OCI-LY7 (cell line): ENCODE data around the gene INPP5F. TPM values are rescaled to one million over a fixed set of nuclear protein-coding genes. Genes with fewer than 3 reads are reported as not detected.

Experiments used
- BruUV-seq: library from RNA; stranded (reverse); fragments of 400-500 nt; replicated peaks from 2 replicates; lab custom pipeline; 2021; lab: Mats Ljungman, UMichigan
- CTCF ChIA-PET: fragments of 300-600 bp; sonication (Branson Sonifier 250); formaldehyde crosslinking; loops from one replicate; lab custom pipeline; 2022; ENCODE audit warnings: antibody characterized with exemption; ENCODE audit not compliant: unreplicated experiment; lab: Charles Lee
- POLR2A ChIA-PET: fragments of 300-600 bp; sonication (Branson Sonifier 250); formaldehyde crosslinking; loops from one replicate; lab custom pipeline; 2022; ENCODE audit warnings: antibody characterized with exemption; lab: Charles Lee
- DNase-seq: peaks from one replicate; pipeline ENCODE4 v3.0.0-alpha.2; 2015; ENCODE audit warnings: low spot score
- H2AFZ ChIP-seq: fragments of 200-600 bp; sonication (generic), shearing (Covaris generic); 2 replicates; pipeline ENCODE4 v1.6.1; 2014; ENCODE audit warnings: mild to moderate bottlenecking, antibody characterized with exemption, low read length, moderate library complexity
- H3K27ac ChIP-seq: fragments of 200-600 bp; sonication (generic); 2 replicates; pipeline ENCODE4 v1.5.1; 2014; ENCODE audit warnings: mixed run types, low read depth, mild to moderate bottlenecking, moderate library complexity, low read length, inconsistent platforms; ENCODE audit not compliant: poor library complexity, severe bottlenecking
- H3K36me3 ChIP-seq: fragments of 200-600 bp; sonication (generic); 2 replicates; pipeline ENCODE4 v1.6.1; 2014; ENCODE audit warnings: mild to moderate bottlenecking, antibody characterized with exemption, low read length, moderate library complexity, mixed read lengths; ENCODE audit not compliant: insufficient read depth
- H3K4me1 ChIP-seq: fragments of 200-600 bp; sonication (generic); 2 replicates; pipeline ENCODE4 v1.5.1; 2014; ENCODE audit warnings: mild to moderate bottlenecking, low read length; ENCODE audit not compliant: insufficient read depth, poor library complexity, severe bottlenecking
- H3K4me2 ChIP-seq: fragments of 200-600 bp; sonication (generic); 2 replicates; pipeline ENCODE4 v1.6.1; 2014; ENCODE audit warnings: mild to moderate bottlenecking, low read length
- H3K4me3 ChIP-seq: fragments of 200-600 bp; sonication (generic); 2 replicates; pipeline ENCODE4 v1.5.1; 2014; ENCODE audit warnings: mild to moderate bottlenecking, low read depth, low read length; ENCODE audit not compliant: poor library complexity, severe bottlenecking
- H3K79me2 ChIP-seq: fragments of 200-600 bp; sonication (generic); 2 replicates; pipeline ENCODE4 v1.6.1; 2016; ENCODE audit warnings: low read depth, mild to moderate bottlenecking, low read length, moderate library complexity, mixed read lengths; ENCODE audit not compliant: insufficient read depth
- H3K9me2 ChIP-seq: fragments of 200-600 bp; sonication (generic); 2 replicates; pipeline ENCODE4 v1.6.1; 2016; ENCODE audit warnings: mild to moderate bottlenecking, low read length, mixed read lengths; ENCODE audit not compliant: insufficient read depth
- H3K9me3 ChIP-seq: fragments of 200-600 bp; sonication (generic); 2 replicates; pipeline ENCODE4 v1.6.1; 2014; ENCODE audit warnings: mild to moderate bottlenecking, mixed run types, low read length, mixed read lengths
- H4K20me1 ChIP-seq: fragments of 200-600 bp; sonication (generic); 2 replicates; pipeline ENCODE4 v1.6.1; 2014; ENCODE audit warnings: mild to moderate bottlenecking, antibody characterized with exemption, low read length, moderate library complexity, mixed read lengths; ENCODE audit not compliant: insufficient read depth
- EZH2phosphoT487 ChIP-seq: fragments of 200-600 bp; sonication (generic); IDR thresholded peaks from 2 replicates; pipeline ENCODE4 v1.6.1; 2018; ENCODE audit warnings: low read depth, borderline replicate concordance, mild to moderate bottlenecking, mixed run types, antibody characterized with exemption, low read length, moderate library complexity, mixed read lengths
- intact Hi-C: fragments of 100-400 bp; cut with micrococcal nuclease; formaldehyde crosslinking; loops from one replicate; pipeline ENCODE4 v1.10.0; 2022; ENCODE audit not compliant: unreplicated experiment
- total RNA-seq, 2 experiments: library from RNA; depleted of rRNA in 1 of 2; stranded (reverse); fragments of >200 nt in 1 of 2; shearing (Covaris generic) in 1 of 2; gene quantifications; 2 replicates each; pipeline ENCODE4 v1.2.3, GENCODE V29; 2014 to 2022
- TF ChIP-seq, protein P1 (sequence below): fragments of 200-600 bp; sonication (generic); conservative IDR thresholded peaks from 2 replicates; pipeline ENCODE4 v1.5.1; 2014; ENCODE audit warnings: mild to moderate bottlenecking, antibody characterized with exemption, low read length, moderate library complexity, mixed read lengths

INPP5F gene
- total RNA-seq, 2 experiments from 2014 or later, result 6.2 to 12.8 TPM

DNA sequence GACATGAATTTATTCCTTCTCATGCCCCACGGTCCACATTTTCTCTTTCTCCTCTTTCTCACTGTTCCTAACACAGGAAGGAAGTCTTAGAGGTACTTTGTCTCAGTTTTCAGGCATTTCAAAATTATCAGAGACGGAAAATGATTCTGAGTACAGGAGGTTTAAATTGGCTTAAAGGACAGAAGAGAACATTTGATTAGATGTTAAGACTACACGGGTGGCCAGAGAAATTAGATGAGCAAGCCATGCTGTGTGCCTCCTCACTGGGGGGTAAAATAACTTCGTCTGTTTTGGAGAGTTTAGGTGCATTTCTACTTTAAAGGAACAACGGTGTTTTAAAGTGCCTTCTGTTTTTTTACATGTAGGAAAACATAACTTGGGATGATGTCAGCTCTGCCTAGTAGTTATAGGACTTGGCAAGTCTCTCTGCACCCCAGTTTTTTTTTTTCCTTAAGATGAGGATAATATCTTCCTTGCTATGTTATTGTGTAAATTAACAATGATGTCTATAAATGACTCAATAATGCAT, 79.9 kb downstream of the INPP5F start:
- Histone ChIP-seq H3K9me2 (no peaks in the 10 kb centered on the region), H3K4me3 (no peak overlapping the region), H2AFZ (no peak overlapping the region), H4K20me1 (no peaks in the 10 kb centered on the region), H3K4me2 (no peak overlapping the region), H3K79me2 (no peaks in the 10 kb centered on the region), H3K36me3 (no peaks in the 10 kb centered on the region), H3K9me3 (no peaks in the 10 kb centered on the region), H3K4me1 (no peaks in the 10 kb centered on the region), H3K27ac (no peak overlapping the region)
- TF ChIP-seq, protein P1, sequence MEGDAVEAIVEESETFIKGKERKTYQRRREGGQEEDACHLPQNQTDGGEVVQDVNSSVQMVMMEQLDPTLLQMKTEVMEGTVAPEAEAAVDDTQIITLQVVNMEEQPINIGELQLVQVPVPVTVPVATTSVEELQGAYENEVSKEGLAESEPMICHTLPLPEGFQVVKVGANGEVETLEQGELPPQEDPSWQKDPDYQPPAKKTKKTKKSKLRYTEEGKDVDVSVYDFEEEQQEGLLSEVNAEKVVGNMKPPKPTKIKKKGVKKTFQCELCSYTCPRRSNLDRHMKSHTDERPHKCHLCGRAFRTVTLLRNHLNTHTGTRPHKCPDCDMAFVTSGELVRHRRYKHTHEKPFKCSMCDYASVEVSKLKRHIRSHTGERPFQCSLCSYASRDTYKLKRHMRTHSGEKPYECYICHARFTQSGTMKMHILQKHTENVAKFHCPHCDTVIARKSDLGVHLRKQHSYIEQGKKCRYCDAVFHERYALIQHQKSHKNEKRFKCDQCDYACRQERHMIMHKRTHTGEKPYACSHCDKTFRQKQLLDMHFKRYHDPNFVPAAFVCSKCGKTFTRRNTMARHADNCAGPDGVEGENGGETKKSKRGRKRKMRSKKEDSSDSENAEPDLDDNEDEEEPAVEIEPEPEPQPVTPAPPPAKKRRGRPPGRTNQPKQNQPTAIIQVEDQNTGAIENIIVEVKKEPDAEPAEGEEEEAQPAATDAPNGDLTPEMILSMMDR, result no peak
- TF ChIP-seq EZH2phosphoT487, result no peak
- ChIA-PET CTCF (no interaction called here), POLR2A (interaction anchor here (0.7 kb wide), 2 partner anchors 9 to 111 kb away, joined by 3 to 4 read pairs; no protein-coding TSS in a partner anchor)
- no peak for DNase-seq
- intact Hi-C loops, result no loop called here
- BruUV-seq, result no TSS peak

DNA sequence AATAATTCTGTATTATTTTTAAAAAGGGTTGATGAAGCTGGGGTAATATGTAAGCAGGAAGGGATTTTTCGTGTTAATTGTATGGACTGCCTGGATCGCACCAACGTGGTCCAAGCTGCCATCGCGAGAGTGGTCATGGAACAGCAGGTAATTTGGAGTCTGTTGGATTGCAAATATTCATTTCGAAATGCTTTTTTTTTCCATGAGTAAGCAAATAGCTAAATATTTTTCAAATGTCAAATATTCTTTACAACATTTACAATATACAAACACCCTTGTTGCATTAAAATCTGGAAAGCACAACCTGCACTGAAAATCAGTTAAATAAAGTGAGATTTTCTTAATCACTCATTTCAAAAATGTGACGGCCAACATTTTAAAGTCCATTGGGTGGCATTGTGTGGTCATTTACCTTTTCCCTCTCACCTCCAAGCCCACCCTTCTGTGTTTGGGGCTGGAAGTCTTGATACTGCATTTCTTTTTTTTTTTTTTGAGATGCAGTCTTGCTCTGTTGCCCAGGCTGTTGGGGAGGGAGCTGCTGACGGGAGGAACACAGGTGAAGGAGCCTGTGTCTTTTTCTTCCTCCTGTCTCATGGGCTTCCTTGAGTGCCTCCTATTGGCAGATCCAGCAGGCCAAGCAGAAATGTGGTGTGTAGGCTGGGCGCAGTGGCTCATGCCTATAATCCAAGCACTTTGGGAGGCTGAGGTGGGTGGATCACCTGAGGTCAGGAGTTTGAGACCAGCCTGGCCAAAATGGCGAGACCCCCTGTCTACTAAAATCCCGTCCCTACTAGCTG, 80.7 kb downstream of the INPP5F start:
- no peak overlapping the region for H3K4me2 ChIP-seq
- POLR2A ChIA-PET, result interaction anchor here (0.7 kb wide), 2 partner anchors 8 to 111 kb away, joined by 3 to 4 read pairs; no protein-coding TSS in a partner anchor
- H3K9me3 ChIP-seq, result no peaks in the 10 kb centered on the region
- no peaks in the 10 kb centered on the region for H4K20me1 ChIP-seq
- no peaks in the 10 kb centered on the region for H3K9me2 ChIP-seq
- CTCF ChIA-PET, result no interaction called here
- H3K79me2 ChIP-seq, result no peaks in the 10 kb centered on the region
- no peak overlapping the region for H3K4me3 ChIP-seq
- intact Hi-C loops, result no loop called here
- no peak overlapping the region for H2AFZ ChIP-seq
- no peak for TF ChIP-seq EZH2phosphoT487
- TF ChIP-seq, protein P1, result no peak
- no peak for DNase-seq
- H3K4me1 ChIP-seq, result no peaks in the 10 kb centered on the region
- H3K27ac ChIP-seq, result no peak overlapping the region
- no TSS peak for BruUV-seq
- no peaks in the 10 kb centered on the region for H3K36me3 ChIP-seq
